MG63 (cell line): Measurements from ENCODE around the gene FBXL16. TPM values are rescaled to one million over a fixed set of nuclear protein-coding genes. Genes with fewer than 3 reads are reported as not detected.

Experiments
- DNase-seq: peaks from one replicate; pipeline ENCODE4 v3.0.0-alpha.2; 2020
- H3K27me3 ChIP-seq: fragments of 250-450 bp; sonication (Bioruptor Pico); 2 replicates; pipeline ENCODE4 v1.5.1; 2020; ENCODE audit warnings: mild to moderate bottlenecking, moderate library complexity
- H3K36me3 ChIP-seq: fragments of 250-450 bp; sonication (Bioruptor Pico); 2 replicates; pipeline ENCODE4 v1.5.1; 2020; ENCODE audit warnings: mild to moderate bottlenecking, moderate library complexity
- H3K4me3 ChIP-seq: fragments of 250-450 bp; sonication (Bioruptor Pico); 2 replicates; pipeline ENCODE4 v1.5.1; 2020; ENCODE audit warnings: mild to moderate bottlenecking, moderate library complexity
- H3K9me3 ChIP-seq: fragments of 250-450 bp; sonication (Bioruptor Pico); 2 replicates; pipeline ENCODE4 v1.5.1; 2020; ENCODE audit warnings: mild to moderate bottlenecking, moderate library complexity
- total RNA-seq: library from RNA; depleted of rRNA; stranded (reverse); fragments of >200 nt; shearing (Covaris generic); gene quantifications from 2 replicates; pipeline ENCODE4 v1.2.3, GENCODE V29; 2014; ENCODE audit warnings: low replicate concordance

The FBXL16 gene
- total RNA-seq, 1 experiment from 2014 or later: 0.16 TPM

DNA sequence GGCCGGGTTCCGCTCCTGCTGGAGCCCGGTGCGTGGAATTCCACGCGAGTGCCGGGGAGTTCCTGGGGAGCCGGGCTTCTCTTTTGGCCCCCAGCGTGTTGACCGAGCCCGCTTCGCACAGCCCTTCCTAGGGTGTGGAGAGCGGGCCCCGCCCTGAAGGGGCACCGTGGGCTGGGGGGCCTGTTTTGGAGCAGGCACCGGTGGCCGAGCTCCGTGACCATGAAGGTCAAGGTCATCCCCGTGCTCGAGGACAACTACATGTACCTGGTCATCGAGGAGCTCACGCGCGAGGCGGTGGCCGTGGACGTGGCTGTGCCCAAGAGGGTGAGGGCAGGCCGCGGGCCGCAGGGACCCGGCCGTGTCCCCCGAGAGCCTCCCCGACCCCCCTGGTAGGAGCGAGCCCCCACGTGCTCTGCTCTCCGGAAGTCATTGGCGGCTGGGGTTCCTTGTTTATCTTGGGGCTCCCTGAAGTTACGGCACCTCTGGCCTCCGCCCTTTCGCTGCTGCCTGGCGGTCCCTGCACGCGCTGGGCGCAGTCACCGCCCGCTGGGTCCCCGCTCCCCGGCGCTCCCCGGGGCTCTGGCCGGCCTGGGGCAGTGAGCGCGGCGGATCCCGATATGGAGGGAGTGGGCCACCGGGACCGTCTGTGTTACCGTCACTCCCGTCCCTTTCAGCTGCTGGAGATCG lies 21.8 kb upstream of the FBXL16 start:
- no peak for DNase-seq
- no peaks in the 10 kb centered on the region for H3K9me3 ChIP-seq

DNA sequence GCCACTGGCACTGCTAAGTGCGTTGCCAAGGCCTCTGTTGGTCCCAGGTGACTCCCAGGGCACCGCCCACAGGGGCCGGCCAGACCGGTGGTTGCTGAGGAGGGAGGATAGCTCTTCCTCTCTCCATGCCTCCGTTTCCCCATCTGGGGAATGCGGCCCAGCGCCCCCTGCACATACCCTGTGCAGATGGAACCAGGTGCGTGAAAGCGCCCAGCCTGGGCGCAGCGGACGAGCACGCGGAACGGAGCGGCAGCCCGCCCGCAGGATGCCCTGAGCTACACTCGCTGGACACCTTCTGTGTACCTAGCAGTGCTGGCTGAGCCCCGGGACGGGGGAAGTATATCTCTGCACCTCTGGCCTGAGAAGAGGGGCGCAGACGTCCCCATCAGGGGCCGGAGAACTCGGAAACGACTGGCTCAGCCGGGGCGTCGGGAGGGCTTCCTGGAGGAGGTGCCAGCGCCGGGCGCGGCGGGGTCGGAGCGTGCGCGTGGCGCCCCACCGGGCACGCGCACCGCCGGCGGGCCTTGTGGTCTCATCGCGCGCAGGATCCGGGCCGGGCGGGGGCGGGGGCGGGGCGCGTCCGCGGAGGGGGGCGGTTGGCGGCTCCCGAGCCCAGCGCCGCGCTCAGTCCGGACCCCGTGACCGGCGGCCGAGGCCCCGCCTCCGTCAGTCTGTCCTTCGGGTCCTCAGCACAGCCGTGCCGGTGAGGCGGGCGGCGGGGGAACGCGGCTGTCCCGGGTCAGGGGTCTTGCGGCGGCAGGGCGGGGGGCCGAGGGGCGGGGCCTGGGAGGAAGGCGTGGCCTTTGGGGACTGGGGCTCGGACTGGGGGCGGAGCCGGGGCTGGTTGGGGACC lies 21.1 kb upstream of the FBXL16 start, which contains the start of the genes CCDC78 and HAGHL:
CCDC78 (minus strand) TSS at position 6 of the 853 bp plus-strand sequence. CDS start 76 bp downstream, outside the sequence.
HAGHL (plus strand) TSS at position 669 of the 853 bp plus-strand sequence. CDS start 404 bp downstream, outside the sequence.
- peak within 1 kb of the TSS; percentile 51 for H3K4me3 ChIP-seq
- DNase-seq: peak; percentile 73
- peaks cover 4% of the 10 kb centered on the region for H3K36me3 ChIP-seq
- no peaks in the 10 kb centered on the region for H3K9me3 ChIP-seq
- H3K27me3 ChIP-seq: peaks cover 2% of the 10 kb centered on the region; the same call in 1 of the 2 replicates

More for the DNA sequence above, 21.8 kb upstream of the FBXL16 start:
- Histone ChIP-seq H3K4me3 (peak overlapping the region; percentile 51), H3K27me3 (peaks cover 2% of the 10 kb centered on the region; the same call in 1 of the 2 replicates), H3K36me3 (peaks cover 7% of the 10 kb centered on the region)

DNA sequence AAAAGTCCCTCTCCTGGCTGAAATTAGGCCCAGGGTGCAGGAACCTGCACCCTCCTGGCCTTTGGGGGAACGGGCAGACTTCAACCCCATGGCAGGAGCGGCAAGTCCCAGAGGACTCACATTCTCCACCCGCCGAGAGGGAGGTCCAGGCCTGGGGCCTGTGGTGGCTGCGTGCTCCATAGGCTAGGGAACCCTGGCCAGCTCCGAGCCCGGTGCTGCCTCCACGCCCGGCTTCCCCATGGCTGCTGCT lies 20.5 kb upstream of the FBXL16 start:
- Histone ChIP-seq H3K9me3 (no peaks in the 10 kb centered on the region), H3K27me3 (peaks cover 2% of the 10 kb centered on the region; the same call in 1 of the 2 replicates), H3K36me3 (peaks cover 4% of the 10 kb centered on the region), H3K4me3 (no peak overlapping the region)
- no peak for DNase-seq

DNA sequence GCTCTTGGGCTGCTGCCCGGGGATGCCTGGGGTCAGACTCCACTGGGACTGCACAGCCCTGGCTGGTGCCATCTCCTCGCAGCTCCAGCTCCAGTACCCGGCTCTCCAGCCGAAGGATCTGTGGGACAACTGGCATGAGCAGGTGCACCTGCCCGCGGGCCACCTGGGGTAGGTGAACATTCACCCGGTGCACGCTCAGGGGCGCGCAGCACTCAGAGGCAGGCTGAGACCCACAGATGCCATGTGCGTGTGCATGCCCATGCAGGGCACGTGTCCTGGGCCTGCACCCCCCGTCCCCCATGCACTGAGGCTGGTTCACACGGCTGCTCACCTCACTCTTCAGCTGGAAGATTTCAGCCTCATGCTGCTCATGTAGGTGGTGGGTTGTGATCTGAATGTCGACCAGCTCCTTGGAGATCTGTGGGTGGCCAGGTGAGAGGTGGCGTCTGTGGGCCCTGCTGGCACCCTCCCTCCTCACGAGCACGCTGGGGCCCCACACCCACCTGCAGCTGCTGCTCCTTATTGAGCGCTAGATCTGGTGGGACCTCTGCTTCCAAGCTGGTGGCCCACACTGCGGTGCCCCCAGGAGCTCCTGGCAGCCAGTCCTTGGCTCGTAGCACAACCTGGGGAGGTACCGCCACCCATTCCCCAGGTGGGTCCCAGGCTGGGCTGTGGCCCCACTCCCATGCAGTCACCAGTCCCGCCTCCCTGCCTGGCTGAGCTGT lies 20.0 kb upstream of the FBXL16 start:
- no peak for DNase-seq
- no peak overlapping the region for H3K4me3 ChIP-seq
- peaks cover 4% of the 10 kb centered on the region for H3K36me3 ChIP-seq
- no peaks in the 10 kb centered on the region for H3K9me3 ChIP-seq
- H3K27me3 ChIP-seq: peaks cover 2% of the 10 kb centered on the region; the same call in 1 of the 2 replicates

DNA sequence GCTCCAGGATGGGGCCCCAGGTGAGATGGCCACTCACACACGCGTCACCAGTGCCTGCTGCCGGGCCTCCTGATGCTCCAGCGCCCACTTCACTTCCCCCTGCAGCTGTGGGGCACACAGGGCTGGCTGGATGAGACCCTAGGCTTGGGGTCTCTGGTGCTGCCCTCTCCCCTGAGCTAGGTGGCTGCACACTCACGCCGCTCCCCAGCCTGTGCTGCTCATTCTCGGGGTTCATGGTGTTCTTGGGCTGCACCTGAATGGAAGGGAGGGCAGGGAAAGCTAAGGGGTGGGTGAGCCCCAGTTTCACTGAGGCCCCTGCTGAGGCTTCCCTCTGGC lies 19.4 kb upstream of the FBXL16 start:
- Histone ChIP-seq H3K27me3 (peaks cover 2% of the 10 kb centered on the region; the same call in 1 of the 2 replicates), H3K4me3 (no peak overlapping the region), H3K9me3 (no peaks in the 10 kb centered on the region), H3K36me3 (peaks cover 4% of the 10 kb centered on the region; the same call in 1 of the 2 replicates)
- no peak for DNase-seq

DNA sequence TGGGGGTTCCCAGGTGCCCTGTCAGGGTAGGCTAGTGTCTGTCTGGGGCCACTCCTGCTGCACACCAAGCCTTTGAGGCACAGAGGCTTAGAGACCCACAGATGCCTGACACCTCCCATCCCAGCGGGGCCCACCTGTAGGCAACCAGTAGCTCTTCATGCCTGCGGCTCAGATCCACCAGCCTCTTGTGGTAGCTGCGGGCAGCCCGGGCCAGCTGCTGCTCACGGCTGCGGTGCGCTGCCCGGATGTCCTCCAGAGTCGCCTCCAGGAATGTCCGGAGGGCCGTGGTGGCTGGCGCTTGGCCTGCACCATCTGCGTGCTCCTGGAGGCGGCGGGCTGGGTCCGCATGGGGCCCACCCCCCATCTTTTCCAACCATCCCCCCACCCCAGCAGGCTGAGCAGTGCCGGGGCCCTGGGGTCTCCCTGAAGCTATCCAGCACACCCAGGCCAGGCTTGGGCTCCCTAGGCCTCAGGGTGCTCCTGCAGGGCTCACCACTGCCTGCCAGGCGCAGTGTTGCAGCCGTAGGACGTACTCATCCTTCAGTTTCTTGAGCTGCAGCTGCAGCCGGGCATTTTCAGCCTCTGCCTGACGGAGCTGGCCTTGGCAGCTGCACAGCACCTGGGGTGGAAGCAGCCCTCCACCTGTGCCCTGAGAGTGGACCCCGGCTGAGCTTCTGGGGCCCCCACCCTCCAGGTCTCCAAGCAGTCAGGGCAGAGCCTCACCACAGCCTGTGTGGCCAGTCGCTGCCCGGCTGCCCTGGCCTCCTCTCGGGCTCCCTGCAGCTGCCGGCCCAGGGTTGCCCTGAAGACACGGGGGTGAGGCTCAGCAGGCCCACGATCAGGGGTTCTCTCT lies 18.8 kb upstream of the FBXL16 start:
- no peak overlapping the region for H3K4me3 ChIP-seq

DNA sequence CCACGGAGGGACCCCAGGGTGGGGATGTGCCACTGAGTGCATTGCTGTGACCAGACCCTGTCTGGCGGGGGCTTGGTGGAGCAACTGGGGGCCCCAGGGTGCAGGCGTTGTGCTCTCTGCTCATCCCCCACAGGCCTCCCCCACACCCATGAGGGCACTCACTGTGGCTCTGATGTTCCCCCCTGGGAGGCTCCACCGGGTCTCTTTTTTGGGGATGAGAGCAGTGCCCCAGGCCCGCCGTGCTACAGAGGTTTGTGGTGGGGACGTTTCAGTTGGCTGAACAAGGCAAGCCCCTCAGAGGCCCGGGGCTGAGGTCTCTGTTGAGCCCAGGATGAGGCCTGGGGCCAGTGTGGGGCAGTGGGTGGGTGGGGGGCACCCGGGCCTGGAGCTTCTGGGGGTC lies 18.1 kb upstream of the FBXL16 start:
- Histone ChIP-seq H3K36me3 (peaks cover 4% of the 10 kb centered on the region; the same call in 1 of the 2 replicates), H3K27me3 (peaks cover 2% of the 10 kb centered on the region; the same call in 1 of the 2 replicates), H3K4me3 (no peak overlapping the region), H3K9me3 (no peaks in the 10 kb centered on the region)
- DNase-seq: no peak

More for the DNA sequence above, 18.8 kb upstream of the FBXL16 start:
- Histone ChIP-seq H3K9me3 (no peaks in the 10 kb centered on the region), H3K27me3 (peaks cover 2% of the 10 kb centered on the region; the same call in 1 of the 2 replicates), H3K36me3 (peaks cover 4% of the 10 kb centered on the region; the same call in 1 of the 2 replicates)
- DNase-seq: no peak

DNA sequence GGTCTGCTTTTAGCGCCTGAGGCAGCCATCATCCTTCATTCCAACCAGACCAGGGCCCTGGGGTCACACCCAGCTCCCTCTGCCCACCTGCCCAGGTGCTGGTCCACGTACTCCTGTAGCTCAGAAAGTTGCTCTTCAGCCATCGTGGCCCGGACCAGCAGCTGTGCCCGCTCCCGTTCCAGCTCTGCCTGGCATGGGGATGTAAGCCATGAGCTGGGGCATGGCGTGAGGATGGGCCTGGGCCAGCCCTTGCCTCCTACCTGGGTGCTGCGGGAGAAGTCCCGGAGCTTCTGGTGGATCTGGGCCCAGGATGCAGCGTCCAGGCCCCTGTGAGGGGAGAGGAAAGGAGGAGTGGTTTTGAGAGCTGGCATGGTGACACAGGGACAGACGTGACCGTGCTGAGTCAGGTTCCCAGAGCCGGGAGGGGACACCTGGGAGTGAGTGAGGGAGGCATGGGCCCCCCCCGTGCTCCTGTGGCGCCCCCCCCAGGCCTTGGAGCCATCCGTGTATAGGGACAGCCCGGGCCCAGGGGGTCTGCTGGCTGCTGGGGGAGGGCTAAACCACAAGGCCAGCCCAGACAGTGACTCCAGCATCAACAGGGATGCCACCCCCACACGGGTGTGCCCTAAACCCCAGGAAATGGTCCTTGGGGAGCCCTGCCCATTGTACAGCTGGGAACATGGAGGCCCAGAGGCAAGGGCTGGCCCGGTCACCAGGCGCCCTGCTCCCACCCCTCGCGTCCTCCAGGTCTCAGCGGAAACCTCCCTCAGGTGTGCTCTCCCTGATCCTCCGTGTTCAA lies 17.4 kb upstream of the FBXL16 start:
- no peak for DNase-seq
- Histone ChIP-seq H3K4me3 (no peak overlapping the region), H3K36me3 (peaks cover 4% of the 10 kb centered on the region; the same call in 1 of the 2 replicates), H3K9me3 (no peaks in the 10 kb centered on the region), H3K27me3 (peaks cover 2% of the 10 kb centered on the region; the same call in 1 of the 2 replicates)

DNA sequence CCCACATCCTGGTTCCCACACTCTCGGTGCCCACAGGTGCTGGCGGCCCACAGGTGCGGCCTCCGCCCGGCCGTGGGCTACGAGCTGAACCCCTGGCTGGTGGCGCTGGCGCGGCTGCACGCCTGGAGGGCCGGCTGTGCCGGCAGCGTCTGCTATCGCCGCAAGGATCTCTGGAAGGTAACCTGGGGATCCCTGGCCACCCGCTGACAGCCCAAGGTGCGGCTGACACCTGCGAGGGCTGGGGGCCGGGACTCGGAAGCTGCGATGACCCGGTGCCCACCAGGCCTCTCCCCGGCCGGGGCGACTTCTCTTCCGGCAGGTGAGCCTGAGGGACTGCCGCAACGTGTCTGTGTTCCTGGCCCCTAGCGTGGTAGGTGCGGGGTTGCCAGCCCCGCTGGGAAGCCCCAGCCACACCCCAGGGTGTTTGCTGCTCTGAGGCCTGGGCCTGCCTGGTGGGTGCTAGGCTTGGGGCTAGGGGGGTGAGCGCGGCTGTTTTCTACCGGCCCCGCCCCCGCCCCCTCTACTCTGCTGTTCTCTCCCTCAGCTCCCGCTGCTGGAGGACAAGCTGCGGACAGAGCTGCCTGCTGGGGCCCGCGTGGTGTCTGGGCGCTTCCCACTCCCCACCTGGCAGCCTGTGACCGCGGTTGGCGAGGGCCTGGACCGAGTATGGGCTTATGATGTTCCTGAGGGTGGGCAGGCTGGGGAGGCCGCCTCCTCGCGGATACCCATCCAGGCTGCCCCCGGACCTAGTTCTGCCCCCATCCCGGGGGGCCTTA lies 16.4 kb upstream of the FBXL16 start:
- DNase-seq: no peak
- peak overlapping the region; percentile 99 for H3K4me3 ChIP-seq
- peaks cover 4% of the 10 kb centered on the region; the same call in 1 of the 2 replicates for H3K36me3 ChIP-seq
- H3K9me3 ChIP-seq: no peaks in the 10 kb centered on the region
- peaks cover 2% of the 10 kb centered on the region; the same call in 1 of the 2 replicates for H3K27me3 ChIP-seq

DNA sequence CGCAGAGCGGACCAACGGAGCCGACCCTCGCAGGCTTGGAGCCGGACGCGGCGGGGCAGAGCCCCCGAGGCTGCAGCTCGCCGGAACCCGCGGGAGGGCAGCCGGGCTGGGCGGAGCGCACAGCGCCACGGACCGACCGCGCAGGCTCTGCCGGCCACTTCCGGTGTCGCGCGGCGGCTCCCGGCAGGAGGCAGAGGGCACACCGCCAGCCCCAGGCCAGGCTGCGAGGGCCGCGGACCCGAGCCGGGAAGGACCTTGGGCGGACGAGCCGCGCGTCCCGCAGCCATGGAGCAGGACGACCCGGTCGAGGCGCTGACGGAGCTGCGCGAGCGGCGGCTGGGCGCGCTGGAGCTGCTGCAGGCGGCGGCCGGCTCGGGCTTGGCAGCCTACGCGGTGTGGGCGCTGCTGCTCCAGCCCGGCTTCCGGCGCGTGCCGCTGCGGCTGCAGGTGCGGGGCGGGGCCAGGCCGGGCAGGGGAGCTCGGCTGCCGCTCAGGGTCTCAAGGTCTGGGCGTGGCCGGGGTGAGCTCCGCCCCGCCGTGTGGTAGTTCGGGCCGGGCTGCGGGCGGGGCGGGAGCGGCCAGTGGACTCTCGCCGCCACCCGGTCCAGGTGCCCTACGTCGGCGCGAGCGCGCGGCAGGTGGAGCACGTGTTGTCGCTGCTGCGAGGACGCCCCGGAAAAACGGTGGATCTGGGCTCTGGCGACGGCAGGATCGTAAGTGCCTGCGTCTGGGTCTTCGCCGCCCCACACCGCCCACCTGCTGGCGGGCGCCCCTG lies 15.6 kb upstream of the FBXL16 start, which contains the start of gene ANTKMT:
ANTKMT (plus strand) TSS at position 157 of the 775 bp plus-strand sequence; CDS start at position 286, 129 bp downstream.
- peaks cover 4% of the 10 kb centered on the region; the same call in 1 of the 2 replicates for H3K36me3 ChIP-seq
- no peaks in the 10 kb centered on the region for H3K9me3 ChIP-seq
- peak within 1 kb of the TSS; percentile 99 for H3K4me3 ChIP-seq
- DNase-seq: peak; percentile 84
- no peaks in the 10 kb centered on the region; the same call in 1 of the 2 replicates for H3K27me3 ChIP-seq

DNA sequence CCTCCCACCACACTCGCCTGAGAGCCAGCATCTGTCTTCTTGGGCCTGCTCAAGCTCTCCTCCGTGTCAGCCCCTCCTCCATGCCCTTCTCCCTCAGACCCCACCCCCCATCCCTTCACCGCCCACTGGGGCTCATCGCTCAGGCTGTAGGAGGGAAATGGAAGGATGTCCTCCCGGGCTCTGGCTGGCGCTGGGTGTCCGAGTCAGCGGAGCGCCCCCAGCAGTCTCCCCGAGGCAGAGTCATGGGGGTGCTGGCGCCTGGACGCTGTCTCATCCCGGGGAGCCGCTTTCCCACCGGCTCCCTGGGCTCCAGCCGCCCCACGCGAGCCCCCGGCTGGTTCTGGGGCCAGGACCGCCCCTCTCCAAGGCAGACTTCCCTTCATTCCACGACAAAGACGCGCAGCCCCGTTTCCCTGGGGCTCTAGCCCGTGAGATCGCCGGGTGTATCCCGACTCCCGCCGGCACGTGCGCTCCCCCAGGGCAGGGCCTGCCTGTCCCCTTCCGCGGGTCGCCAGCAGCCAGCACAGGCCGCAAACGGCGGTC lies 14.9 kb upstream of the FBXL16 start:
- DNase-seq: peak; percentile 72
- peak overlapping the region; percentile 99 for H3K4me3 ChIP-seq
- peaks cover 4% of the 10 kb centered on the region; the same call in 1 of the 2 replicates for H3K36me3 ChIP-seq
- H3K27me3 ChIP-seq: no peaks in the 10 kb centered on the region
- no peaks in the 10 kb centered on the region for H3K9me3 ChIP-seq

DNA sequence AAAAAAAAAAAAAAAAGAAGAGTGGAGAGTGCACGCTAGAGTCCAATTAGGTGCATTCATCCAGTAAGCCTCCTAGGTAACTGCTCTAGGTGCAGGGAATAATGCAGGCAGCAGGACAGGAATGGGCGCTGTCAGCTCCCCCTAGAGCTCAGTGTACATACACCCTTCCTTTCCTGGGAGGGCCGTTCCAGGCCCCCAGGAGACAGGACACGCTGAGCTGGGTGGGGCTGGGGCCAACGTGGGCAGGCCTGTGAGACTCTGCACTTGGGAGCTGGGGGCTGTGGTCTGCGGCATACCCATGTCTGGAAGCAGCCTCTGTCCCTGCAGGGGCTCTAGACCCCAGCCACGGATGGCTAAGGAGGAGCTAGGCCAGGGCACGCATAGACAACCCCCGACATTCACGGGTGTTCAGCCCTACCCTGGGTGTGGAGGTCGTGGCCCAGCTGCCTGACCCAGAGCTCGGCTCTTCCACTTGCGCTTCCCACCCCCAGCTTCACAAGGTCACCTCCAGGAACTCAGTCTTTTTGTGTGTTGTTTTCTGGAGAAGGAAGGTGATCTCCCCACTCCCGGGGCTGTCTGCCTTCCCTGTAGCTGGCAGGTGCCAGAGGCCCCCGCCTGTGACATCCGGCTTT lies 14.3 kb upstream of the FBXL16 start:
- H3K27me3 ChIP-seq: no peaks in the 10 kb centered on the region
- peaks cover 4% of the 10 kb centered on the region; the same call in 1 of the 2 replicates for H3K36me3 ChIP-seq
- DNase-seq: peak; percentile 43
- no peaks in the 10 kb centered on the region for H3K9me3 ChIP-seq
- peak overlapping the region; percentile 99 for H3K4me3 ChIP-seq

DNA sequence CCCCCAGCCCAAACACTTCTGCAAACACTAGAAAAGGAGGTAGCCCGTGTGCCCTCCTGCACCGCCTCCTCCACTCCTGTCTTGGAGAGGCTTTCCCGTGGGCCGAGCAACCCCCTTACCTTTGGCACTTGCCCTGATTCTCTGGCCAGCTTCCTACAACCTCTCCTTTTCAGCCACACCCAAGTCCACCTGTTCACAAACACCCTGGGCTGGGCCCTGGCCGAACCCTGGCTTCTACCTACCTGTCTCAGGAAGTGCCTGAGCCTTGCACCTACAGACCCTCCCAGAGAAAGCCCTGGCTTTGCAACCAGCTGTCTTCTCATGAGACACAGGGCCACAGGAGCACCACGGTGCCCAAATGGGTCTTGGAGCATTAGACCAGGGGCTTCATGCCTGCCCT lies 13.3 kb upstream of the FBXL16 start:
- no peak overlapping the region for H3K4me3 ChIP-seq
- H3K36me3 ChIP-seq: peaks cover 4% of the 10 kb centered on the region; the same call in 1 of the 2 replicates
- H3K9me3 ChIP-seq: no peaks in the 10 kb centered on the region
- DNase-seq: no peak
- H3K27me3 ChIP-seq: no peaks in the 10 kb centered on the region
